ENCODE data around the gene LRCOL1.
"Not testable (repeated sequence)": the region's sequence is repeated elsewhere in the genome, so short reads cannot be mapped to it uniquely, and the experiment has no call there.

Gene LRCOL1

GRCh38 chr12:132600048-132601032 lies 10.0 kb downstream of the LRCOL1 start:
- peak; percentile 76 for DNase-seq

- DNase-seq = not testable (repeated sequence)
Observed at GRCh38 chr12:132599502-132599901, 10.9 kb downstream of the LRCOL1 start.

GRCh38 chr12:132597333-132598316 lies 12.8 kb downstream of the LRCOL1 start:
- DNase-seq = no peak

- DNase-seq = no peak
Observed at GRCh38 chr12:132596016-132596415, 14.4 kb downstream of the LRCOL1 start.

GRCh38 chr12:132595183-132595582 lies 15.2 kb downstream of the LRCOL1 start:
- no peak for DNase-seq

GRCh38 chr12:132593938-132594358 lies 16.4 kb downstream of the LRCOL1 start:
- peak; percentile 39 for DNase-seq

- no peak for DNase-seq
Observed at GRCh38 chr12:132593521-132593920, 16.9 kb downstream of the LRCOL1 start.

GRCh38 chr12:132593071-132593470 lies 17.3 kb downstream of the LRCOL1 start:
- DNase-seq = no peak

- no peak for DNase-seq
Observed at GRCh38 chr12:132592282-132592970, 18.0 kb downstream of the LRCOL1 start.

- no peak for DNase-seq
Observed at GRCh38 chr12:132591107-132591935, 19.1 kb downstream of the LRCOL1 start.

- DNase-seq = no peak
Observed at GRCh38 chr12:132588821-132589669, 21.3 kb downstream of the LRCOL1 start.

GRCh38 chr12:132588319-132588718 lies 22.1 kb downstream of the LRCOL1 start:
- no peak for DNase-seq

- DNase-seq = no peak
Observed at GRCh38 chr12:132587781-132588180, 22.6 kb downstream of the LRCOL1 start.

GRCh38 chr12:132586929-132587328 lies 23.5 kb downstream of the LRCOL1 start:
- no peak for DNase-seq

- no peak for DNase-seq
Observed at GRCh38 chr12:132585177-132585576, 25.2 kb downstream of the LRCOL1 start.

GRCh38 chr12:132584429-132584828 lies 26.0 kb downstream of the LRCOL1 start:
- DNase-seq = no peak

- no peak for DNase-seq
Observed at GRCh38 chr12:132583736-132584135, 26.6 kb downstream of the LRCOL1 start.

- no peak for DNase-seq
Observed at GRCh38 chr12:132583411-132583710, 27.0 kb downstream of the LRCOL1 start.

GRCh38 chr12:132582582-132583410 lies 27.6 kb downstream of the LRCOL1 start:
- no peak for DNase-seq

GRCh38 chr12:132582058-132582420 lies 28.3 kb downstream of the LRCOL1 start:
- no peak for DNase-seq

Data from suppressor macrophage treated with lipopolysaccharide for 4 hours (primary cell).